Posterior vena cava (tissue), 2 donors: ENCODE results near the gene ALPL. TPM values are rescaled to one million over a fixed set of nuclear protein-coding genes. Genes with fewer than 3 reads are reported as not detected.

Experiments used
- DNase-seq: peaks from one replicate; pipeline ENCODE4 v3.0.0-alpha.2; 2020; ENCODE audit warnings: low spot score
- intact Hi-C, 2 donors: fragments of 100-400 bp; cut with DNase I; formaldehyde crosslinking; loops; one replicate each; pipeline versions ENCODE4 v1.14.1 to v1.14.2; 2022 to 2023
- total RNA-seq, 2 donors: library from RNA; stranded (reverse); fragmentation: NEBNext Ultra II Directional; extraction: Animal tissue kit (Norgen Biotek cat#: 25700); gene quantifications; one replicate each; pipeline ENCODE4 v1.2.1, GENCODE V29; 2021
- donor health status: DM: yes; HTN: yes; CAD: no.
- donor health status: DM: yes; HTN: yes; CAD: no.

The ALPL gene
- total RNA-seq, 2 donors from 2014 or later: 11.1 to 55.3 TPM

- no peak for DNase-seq
- intact Hi-C loops: no loop called here
These were observed 96.9 kb downstream of the ALPL start for GRCh38 chr1:21605964-21606705.

GRCh38 chr1:21607549-21608529 lies 98.6 kb downstream of the ALPL start:
- intact Hi-C loops: no loop called here

GRCh38 chr1:21608798-21609197 lies 99.6 kb downstream of the ALPL start:
- no peak for DNase-seq
- intact Hi-C loops: no loop called here

More at GRCh38 chr1:21607549-21608529, 98.6 kb downstream of the ALPL start:
- peak; percentile 95 for DNase-seq

GRCh38 chr1:21610027-21610426 lies 100.8 kb downstream of the ALPL start:
- intact Hi-C loops: no loop called here
- no peak for DNase-seq

GRCh38 chr1:21610989-21611785 lies 102.0 kb downstream of the ALPL start:
- intact Hi-C loops: no loop called here
- DNase-seq: no peak

GRCh38 chr1:21612057-21612456 lies 102.8 kb downstream of the ALPL start:
- DNase-seq: no peak
- intact Hi-C loops: no loop called here

- intact Hi-C loops: no loop called here
- DNase-seq: no peak
These were observed 104.0 kb downstream of the ALPL start for GRCh38 chr1:21613072-21613867.

- no peak for DNase-seq
- intact Hi-C loops: no loop called here
These were observed 105.3 kb downstream of the ALPL start for GRCh38 chr1:21614419-21615115.

- intact Hi-C loops: no loop called here
These were observed 107.1 kb downstream of the ALPL start for GRCh38 chr1:21616372-21616771.

GRCh38 chr1:21617126-21617738 lies 108.0 kb downstream of the ALPL start:
- intact Hi-C loops: no loop called here
- DNase-seq: no peak

More at GRCh38 chr1:21616372-21616771, 107.1 kb downstream of the ALPL start:
- DNase-seq: no peak

GRCh38 chr1:21618059-21618458 lies 108.8 kb downstream of the ALPL start:
- intact Hi-C loops: no loop called here
- DNase-seq: no peak

GRCh38 chr1:21618561-21619374 lies 109.5 kb downstream of the ALPL start:
- intact Hi-C loops: no loop called here

GRCh38 chr1:21619375-21619947 lies 110.2 kb downstream of the ALPL start:
- intact Hi-C loops: no loop called here
- no peak for DNase-seq

More at GRCh38 chr1:21618561-21619374, 109.5 kb downstream of the ALPL start:
- no peak for DNase-seq

GRCh38 chr1:21620011-21620410 lies 110.8 kb downstream of the ALPL start:
- intact Hi-C loops: no loop called here
- no peak for DNase-seq

- intact Hi-C loops: no loop called here
- no peak for DNase-seq
These were observed 111.3 kb downstream of the ALPL start for GRCh38 chr1:21620496-21620895.

- DNase-seq: no peak
- intact Hi-C loops: no loop called here
These were observed 111.8 kb downstream of the ALPL start for GRCh38 chr1:21621051-21621450.
